Muscle of back (tissue), 13 donors: ENCODE results near the gene ALDH8A1. TPM values are rescaled to one million over a fixed set of nuclear protein-coding genes. Genes with fewer than 3 reads are reported as not detected.

Source experiments
- DNase-seq, 3 donors: peaks; one replicate each; pipeline versions ENCODE4 v3.0.0 to v3.0.0-alpha.2; 2013
- long read RNA-seq, 9 donors: transcript quantifications; one replicate each; lab custom pipeline, GENCODE V29; 2026
- polyA plus RNA-seq, 10 donors: library from polyadenylated mRNA; unstranded; fragments of 120-200 nt; gene quantifications; one replicate each; pipeline ENCODE4 v1.2.1, GENCODE V29; 2013; ENCODE audit not compliant: insufficient read length in 10 of 10

The ALDH8A1 gene
- polyA plus RNA-seq, result 1 to 10 TPM in 5 of 10 donors, under 1 TPM in 5; 0.34 to 3.4 (median 0.93) TPM
- long read RNA-seq, donor 1, result 0 reads
- long read RNA-seq, donor 2, result 0 reads
- long read RNA-seq, donor 3, result 0 reads
- long read RNA-seq, donor 4, result 0 reads
- long read RNA-seq, donor 5, result 0 reads
- long read RNA-seq, donor 6, result 0 reads
- long read RNA-seq, donor 7, result 0 reads
- long read RNA-seq, donor 8, result 0 reads
- long read RNA-seq, donor 9, result 0 reads

- DNase-seq, result no peak
These were observed at the start of gene ALDH8A1 for GRCh38 chr6:134949927-134950326. Gene ALDH8A1, minus strand, starts transcription at chr6:134950101. Its CDS starts 48 bp downstream, at chr6:134950053.

- DNase-seq, result no peak
These were observed 49.2 kb upstream of the ALDH8A1 start for GRCh38 chr6:134999107-134999506.

DNA sequence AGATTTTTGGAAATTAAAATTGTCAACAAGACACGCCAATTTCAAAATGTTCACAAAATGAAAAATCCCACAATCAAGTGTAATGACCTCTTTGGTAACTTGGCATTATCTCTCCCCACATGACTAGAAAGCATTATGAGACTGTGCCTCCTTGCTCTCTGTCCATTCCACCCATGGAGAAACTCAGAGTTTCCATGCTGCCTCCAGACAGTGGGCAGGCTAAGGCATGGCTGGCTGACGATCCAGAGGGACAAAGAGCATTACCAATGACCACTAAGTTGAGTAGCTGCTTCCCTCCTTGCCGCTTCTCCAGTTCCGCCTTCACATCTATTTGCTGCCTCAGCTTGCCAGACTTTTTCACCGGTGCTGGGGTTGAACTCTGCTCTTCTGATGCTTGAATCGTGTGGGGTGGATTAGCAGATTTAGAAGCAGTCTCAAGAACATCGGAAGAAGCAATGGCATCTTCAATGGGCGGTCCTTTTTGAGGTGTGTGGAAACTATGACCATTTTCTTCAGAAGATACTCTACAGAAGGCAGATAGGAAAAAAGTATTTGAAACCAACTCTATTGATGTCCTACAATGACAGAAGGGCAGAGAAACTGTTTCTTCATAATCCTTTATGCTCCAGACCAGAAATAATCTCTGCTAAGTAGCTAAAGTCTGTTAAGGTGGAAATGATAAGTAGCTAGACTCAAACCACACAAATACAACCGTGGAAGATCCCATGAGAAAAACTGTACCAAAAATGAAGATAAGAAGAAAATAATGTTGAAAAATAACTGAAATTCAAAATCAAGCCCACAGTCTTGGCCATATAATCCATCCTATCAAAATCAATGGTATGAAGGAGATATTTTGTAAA, 47.5 kb upstream of the ALDH8A1 start:
- no peak for DNase-seq

DNA sequence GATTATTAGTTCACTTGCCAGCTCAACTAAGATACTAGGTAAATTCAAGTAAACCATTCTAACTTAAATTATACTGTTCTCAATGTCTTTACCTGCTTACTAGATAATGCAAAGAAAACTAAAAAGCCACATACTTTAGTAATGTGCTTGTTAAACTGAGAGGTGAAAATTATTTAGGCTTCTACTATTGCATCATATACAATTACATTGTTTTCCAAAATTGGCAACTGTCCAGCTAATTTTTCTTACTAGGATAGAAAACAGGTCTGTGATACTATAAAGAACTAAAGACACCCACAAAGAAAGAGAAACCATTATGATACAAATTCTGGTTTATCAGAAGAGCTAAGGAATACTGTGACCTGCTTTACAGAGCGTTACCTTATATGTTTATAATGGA, 45.6 kb upstream of the ALDH8A1 start:
- no peak for DNase-seq

GRCh38 chr6:134994431-134994830, 44.5 kb upstream of the ALDH8A1 start:
- DNase-seq, result no peak

DNA sequence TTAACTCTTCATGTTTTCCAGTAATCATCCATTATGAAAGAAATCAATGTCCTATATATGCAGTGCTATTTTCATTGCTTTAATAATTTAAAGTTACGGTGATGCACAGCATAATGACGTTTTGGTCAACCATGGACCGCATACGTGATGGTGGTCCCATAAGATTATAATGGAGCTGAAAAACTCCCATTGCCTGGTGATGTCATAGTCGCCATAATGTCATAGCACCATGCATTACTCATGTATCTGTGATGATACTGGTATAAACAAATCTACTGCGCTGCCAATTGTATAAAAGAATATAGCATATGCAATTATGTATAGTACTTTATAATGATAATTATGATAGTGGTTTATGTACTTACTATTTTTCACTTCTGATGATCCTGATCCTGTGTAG, 42.3 kb upstream of the ALDH8A1 start:
- DNase-seq, result no peak

GRCh38 chr6:134990262-134990661, 40.4 kb upstream of the ALDH8A1 start:
- no peak for DNase-seq

DNA sequence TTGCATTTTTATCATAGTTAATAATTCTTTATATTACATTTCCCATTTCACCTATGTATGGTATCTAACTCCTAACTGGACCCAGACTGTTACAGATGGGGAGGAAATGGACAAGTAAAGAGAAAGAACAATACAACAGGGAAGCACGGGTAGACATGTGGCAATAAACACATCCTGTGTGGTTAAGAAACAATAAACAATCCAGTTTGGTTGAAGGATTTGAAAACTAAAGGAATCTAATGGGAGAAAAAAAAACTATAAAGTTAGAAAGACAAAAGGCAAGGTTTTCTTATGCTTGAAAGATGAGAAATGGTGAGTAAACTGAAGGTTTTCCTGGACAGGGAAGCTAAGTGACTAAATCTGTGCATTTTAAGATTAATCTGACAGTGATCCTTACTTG, 34.9 kb upstream of the ALDH8A1 start:
- no peak for DNase-seq

GRCh38 chr6:134983823-134984222, 33.9 kb upstream of the ALDH8A1 start:
- no peak for DNase-seq

DNA sequence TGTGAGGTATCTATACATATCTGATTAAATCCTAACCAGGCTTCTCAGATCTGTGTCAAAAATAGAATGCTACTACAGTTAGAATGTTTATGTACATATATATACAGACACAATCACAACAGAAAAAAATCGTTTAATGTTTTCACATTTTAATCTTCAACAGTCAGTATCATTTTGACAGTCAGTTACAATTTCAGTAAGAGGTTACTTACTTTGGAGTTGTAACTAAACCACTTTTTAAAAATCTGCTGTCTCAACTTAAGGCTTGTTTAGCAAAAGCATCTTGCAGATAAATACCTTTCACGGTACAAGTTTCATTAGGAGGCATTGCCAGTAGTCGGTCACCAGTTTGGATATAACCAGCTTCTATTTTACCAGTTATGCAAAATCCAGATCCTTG, 32.3 kb upstream of the ALDH8A1 start:
- no peak for DNase-seq

GRCh38 chr6:134980846-134981245, 30.9 kb upstream of the ALDH8A1 start:
- no peak for DNase-seq

DNA sequence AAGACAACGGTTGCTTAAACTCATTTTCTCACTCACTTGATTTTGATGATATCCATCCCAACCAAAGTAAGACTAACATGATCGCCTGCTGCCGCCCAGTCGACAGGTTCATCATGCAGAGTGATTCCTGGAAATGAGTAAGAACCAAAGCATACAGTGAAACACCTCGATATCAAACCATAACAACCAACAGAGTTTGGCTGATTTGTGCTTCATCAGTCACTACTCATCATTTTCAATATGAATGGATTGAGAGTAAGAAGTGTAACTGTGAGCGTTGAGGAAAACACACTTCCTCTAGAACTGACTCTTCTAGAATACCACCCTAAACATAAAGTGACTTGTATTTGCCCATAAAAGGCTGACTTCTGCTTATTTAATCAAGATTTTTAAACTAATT, 29.2 kb upstream of the ALDH8A1 start:
- no peak for DNase-seq

- DNase-seq, result no peak
These were observed 24.5 kb upstream of the ALDH8A1 start for GRCh38 chr6:134974370-134974769.

DNA sequence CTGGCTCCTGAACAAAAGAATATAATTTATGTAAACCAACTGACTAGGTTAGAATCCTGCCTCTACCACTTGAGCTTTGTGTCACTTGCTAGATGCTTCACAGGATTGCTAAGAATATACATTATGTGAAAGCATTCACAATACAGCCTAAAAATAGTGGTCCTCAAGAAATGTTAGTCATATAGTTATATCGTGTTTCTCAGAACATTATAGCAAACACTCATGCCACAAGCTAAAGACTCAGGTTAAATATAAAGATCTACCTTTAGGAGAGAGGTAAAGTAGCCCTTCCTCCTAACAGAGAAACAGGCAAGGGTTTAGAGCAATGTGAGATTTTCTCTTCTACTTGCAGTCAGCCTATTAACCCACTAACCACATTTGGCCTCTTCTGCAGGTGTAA, 17.8 kb upstream of the ALDH8A1 start:
- DNase-seq, result no peak

- no peak for DNase-seq
These were observed 14.7 kb upstream of the ALDH8A1 start for GRCh38 chr6:134964451-134965203.

- DNase-seq, result no peak
These were observed 12.5 kb upstream of the ALDH8A1 start for GRCh38 chr6:134962421-134962820.

DNA sequence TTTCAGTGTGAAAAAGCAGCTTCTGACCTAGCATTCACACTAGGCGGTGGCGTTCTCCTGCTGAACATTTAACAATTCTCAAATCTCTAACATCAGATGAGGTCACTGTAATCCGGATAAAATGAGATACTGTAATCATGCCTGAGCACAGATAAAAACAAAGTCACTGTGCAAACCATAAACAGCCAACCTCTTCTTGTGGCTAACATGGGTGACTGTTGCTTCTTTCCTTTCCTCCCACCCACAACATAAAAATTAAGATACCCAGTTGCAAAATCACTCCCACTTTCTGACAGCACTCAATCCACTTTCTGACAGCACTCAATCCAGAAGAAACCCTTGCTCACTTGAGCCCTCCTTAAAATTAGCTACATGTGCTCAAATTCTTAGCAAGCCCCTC, 11.5 kb upstream of the ALDH8A1 start:
- no peak for DNase-seq

- DNase-seq, result no peak
These were observed 9.7 kb upstream of the ALDH8A1 start for GRCh38 chr6:134959603-134960002.

GRCh38 chr6:134956676-134957075, 6.8 kb upstream of the ALDH8A1 start:
- no peak for DNase-seq

- no peak for DNase-seq
These were observed 6.1 kb upstream of the ALDH8A1 start for GRCh38 chr6:134956032-134956431.

DNA sequence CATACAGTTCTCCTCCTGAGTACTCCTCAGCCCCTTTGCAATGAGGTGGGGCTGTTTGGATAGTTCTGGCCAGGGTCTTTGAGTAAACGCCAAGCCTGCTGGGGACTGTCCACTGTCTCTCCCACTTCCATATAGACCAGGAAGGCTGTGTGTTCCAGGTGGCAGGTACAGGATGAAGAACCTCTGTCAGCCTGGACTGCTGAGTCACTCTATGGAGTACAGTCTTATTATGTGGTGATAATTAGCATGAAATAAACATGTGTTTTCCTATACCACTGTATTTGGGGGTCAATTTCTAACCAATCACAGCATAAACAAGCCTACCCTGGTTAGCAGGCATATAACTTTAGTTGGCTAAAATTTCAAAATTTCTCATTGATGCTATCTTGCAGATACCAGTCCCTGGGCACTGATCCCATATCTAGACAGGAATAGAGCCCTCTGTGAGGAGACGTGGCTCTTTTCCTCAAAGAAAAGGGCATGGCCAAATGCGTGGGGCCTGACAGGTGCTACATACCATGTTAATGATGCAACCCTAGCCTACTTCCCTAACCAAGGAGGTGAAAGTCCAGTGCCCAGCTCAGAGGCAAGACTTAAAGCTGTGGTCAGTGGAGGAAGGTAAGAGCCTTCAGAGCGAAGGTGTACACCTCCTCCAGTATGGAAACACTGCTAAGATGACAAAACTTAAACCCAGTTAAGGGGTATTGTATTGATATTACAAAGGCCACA, 4.5 kb upstream of the ALDH8A1 start:
- DNase-seq, result no peak
